Kidney epithelial cell (primary cell): ENCODE data around the gene ATXN2L. TPM values are rescaled to one million over a fixed set of nuclear protein-coding genes. Genes with fewer than 3 reads are reported as not detected.
"Not testable (repeated sequence)": the region's sequence is repeated elsewhere in the genome, so short reads cannot be mapped to it uniquely, and the experiment has no call there.

Experiments used
- DNase-seq: peaks from one replicate; pipeline ENCODE4 v3.0.0-alpha.2; 2010; ENCODE audit warnings: low read depth
- H3K27me3 ChIP-seq: 2 replicates; pipeline ENCODE4 v1.6.0; 2011; ENCODE audit warnings: low read length; ENCODE audit not compliant: control insufficient read depth, insufficient read depth
- H3K36me3 ChIP-seq: 2 replicates; pipeline ENCODE4 v1.5.1; 2011; ENCODE audit warnings: low read length; ENCODE audit not compliant: control insufficient read depth, insufficient read depth
- H3K4me3 ChIP-seq: 2 replicates; pipeline ENCODE4 v1.5.1; 2011; ENCODE audit warnings: low read depth, mild to moderate bottlenecking, control low read depth, low read length
- CTCF ChIP-seq: IDR thresholded peaks from 2 replicates; pipeline ENCODE4 v1.5.1; 2011; ENCODE audit warnings: mild to moderate bottlenecking, moderate library complexity, low read length, control low read depth, inconsistent platforms; ENCODE audit not compliant: insufficient read depth, poor library complexity, severe bottlenecking
- total RNA-seq: library from RNA; depleted of rRNA; stranded (reverse); fragments of >200 nt; gene quantifications from 2 replicates; pipeline ENCODE4 v1.2.3, GENCODE V29; 2015

The ATXN2L gene
- total RNA-seq, 1 donor from 2014 or later, result 150 TPM

- Histone ChIP-seq H3K27me3 (no peaks in the 10 kb centered on the region), H3K36me3 (peaks cover 7% of the 10 kb centered on the region), H3K4me3 (no peak overlapping the region)
- DNase-seq, result no peak
- no peak for TF ChIP-seq CTCF
Observed at GRCh38 chr16:28865001-28865688, 42.3 kb downstream of the ATXN2L start.

- no peak for DNase-seq
- Histone ChIP-seq H3K27me3 (no peaks in the 10 kb centered on the region), H3K36me3 (peaks cover 7% of the 10 kb centered on the region), H3K4me3 (no peak overlapping the region)
- TF ChIP-seq CTCF, result no peak
Observed at GRCh38 chr16:28865722-28866453, 43.1 kb downstream of the ATXN2L start.

GRCh38 chr16:28866454-28866804 is 43.6 kb downstream of the ATXN2L start:
- H3K36me3 ChIP-seq, result peaks cover 7% of the 10 kb centered on the region
- TF ChIP-seq CTCF, result no peak
- no peak overlapping the region for H3K4me3 ChIP-seq
- no peak for DNase-seq
- H3K27me3 ChIP-seq, result no peaks in the 10 kb centered on the region

DNA sequence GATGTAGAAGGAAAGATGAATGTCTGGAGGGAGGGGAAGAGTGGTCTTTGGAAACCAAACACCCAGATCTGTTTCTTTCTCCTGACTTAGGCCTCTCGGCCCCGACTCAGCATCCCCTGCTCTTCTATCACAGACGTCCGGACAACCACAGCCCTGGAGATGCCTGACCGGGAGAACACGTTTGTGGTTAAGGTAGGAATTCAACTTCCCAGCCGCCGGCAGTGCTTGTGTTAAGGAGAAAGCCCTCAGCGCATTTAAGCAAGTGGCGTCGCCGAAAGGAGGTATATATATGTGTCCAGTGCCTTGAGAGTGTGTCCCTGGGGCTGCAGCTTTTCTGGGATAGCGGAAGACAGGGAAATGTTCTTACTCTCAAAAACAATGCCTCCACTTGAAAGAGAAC is 44.4 kb downstream of the ATXN2L start:
- no peak for TF ChIP-seq CTCF
- Histone ChIP-seq H3K27me3 (no peaks in the 10 kb centered on the region), H3K36me3 (peaks cover 7% of the 10 kb centered on the region), H3K4me3 (no peak overlapping the region)
- DNase-seq, result no peak

- not testable (repeated sequence) for DNase-seq, H3K4me3 ChIP-seq, H3K27me3 ChIP-seq, H3K36me3 ChIP-seq
Observed at GRCh38 chr16:28867646-28868045, 44.8 kb downstream of the ATXN2L start.

DNA sequence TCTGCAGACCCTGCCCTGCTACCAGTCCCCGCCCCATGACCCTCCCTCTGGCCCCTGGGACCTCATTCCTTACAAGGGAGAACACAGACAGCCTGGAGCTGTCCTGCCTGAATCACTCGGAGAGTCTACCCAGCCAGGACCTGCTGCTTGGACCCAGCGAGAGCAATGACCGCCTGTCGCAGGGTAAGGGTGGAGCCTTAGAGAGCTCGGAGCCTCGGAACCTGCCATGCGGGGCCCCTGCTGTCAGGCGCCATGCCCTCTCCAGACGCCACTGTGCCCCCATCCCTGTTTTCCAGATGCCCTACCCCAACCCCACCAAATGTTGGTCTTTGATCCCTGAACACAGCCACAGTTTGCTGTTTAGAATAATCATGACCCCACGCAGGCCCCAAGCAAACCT is 46.4 kb downstream of the ATXN2L start:
- no peaks in the 10 kb centered on the region for H3K27me3 ChIP-seq
- peaks cover 7% of the 10 kb centered on the region for H3K36me3 ChIP-seq
- TF ChIP-seq CTCF, result no peak
- no peak overlapping the region for H3K4me3 ChIP-seq
- no peak for DNase-seq
